HTR-8/SVneo (cell line): ENCODE results near the gene CMIP.

ENCODE experiments used
- DNase-seq: peaks from one replicate; pipeline ENCODE4 v3.0.0; 2011; ENCODE audit warnings: low spot score, mixed read lengths; ENCODE audit not compliant: insufficient read length
- FAIRE-seq: peaks from 2 replicates; lab custom pipeline; 2011; peaks lifted over from hg19 to GRCh38; lab: Jason Lieb, UNC

Gene CMIP

GRCh38 chr16:81610936-81611335, 166.3 kb downstream of the CMIP start:
- FAIRE-seq = no peak

DNA sequence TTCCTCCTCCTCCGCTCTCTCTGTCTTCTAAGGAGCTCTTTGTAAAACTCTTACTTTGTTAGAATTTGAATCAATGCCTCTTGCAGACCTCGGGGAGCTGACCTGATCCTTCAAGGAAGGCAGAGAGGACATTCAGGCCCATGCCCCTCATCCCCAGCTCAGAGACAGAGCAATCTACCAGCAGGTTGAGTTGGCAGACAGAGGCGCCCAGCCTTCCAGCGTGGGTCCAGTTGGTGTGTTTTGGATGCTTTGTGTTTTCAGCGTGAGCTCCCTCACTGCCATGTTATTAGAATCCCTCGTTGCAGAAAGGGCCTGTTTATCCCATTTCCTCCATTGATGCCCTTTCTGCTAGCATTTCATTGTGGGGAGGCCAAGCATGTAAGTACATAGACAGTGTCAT, 167.1 kb downstream of the CMIP start:
- FAIRE-seq (no peak), DNase-seq (no peak)

More at GRCh38 chr16:81610936-81611335, 166.3 kb downstream of the CMIP start:
- no peak for DNase-seq

DNA sequence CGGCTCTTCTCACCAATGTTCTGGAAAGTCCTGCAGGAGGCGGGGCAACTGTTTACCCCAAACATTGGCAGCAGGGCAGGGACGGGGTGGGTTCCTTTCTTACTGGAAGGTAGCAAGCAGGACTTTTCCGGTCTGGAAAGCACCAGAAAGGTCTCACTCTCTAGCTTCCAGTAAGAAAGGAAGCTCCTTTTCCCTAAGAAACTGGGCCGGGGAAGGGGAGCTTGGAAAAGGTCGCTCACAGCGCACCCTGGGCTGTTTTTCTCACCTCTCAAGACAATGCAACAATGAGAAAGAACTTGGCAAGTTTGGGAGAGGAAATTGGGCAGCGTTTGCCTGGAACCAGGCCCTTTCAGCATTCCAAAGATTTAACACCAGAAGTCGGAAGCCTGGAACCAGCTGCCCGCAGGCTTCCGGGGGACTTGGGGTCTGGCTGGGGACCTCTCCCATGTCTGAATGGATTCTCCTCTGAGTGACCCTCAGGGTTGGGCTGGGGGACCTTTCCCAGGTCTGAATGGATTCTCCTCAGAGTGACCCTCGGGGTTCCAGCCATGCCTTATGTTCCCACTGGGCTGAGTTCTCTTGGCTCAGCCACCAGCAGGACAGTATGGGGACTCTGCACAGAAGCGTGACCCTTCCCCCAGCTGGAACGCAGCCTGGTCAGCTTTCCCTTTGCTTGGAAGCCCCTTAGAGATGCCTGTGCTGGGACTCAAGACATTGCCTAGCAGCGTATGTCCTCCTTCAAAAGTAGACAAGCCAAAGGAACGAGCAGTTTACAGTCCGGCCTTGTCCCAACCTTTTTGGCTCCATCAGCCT, 167.9 kb downstream of the CMIP start:
- DNase-seq (no peak), FAIRE-seq (no peak)

- no peak for FAIRE-seq
- no peak for DNase-seq
Observed at GRCh38 chr16:81614171-81614570, 169.6 kb downstream of the CMIP start.

DNA sequence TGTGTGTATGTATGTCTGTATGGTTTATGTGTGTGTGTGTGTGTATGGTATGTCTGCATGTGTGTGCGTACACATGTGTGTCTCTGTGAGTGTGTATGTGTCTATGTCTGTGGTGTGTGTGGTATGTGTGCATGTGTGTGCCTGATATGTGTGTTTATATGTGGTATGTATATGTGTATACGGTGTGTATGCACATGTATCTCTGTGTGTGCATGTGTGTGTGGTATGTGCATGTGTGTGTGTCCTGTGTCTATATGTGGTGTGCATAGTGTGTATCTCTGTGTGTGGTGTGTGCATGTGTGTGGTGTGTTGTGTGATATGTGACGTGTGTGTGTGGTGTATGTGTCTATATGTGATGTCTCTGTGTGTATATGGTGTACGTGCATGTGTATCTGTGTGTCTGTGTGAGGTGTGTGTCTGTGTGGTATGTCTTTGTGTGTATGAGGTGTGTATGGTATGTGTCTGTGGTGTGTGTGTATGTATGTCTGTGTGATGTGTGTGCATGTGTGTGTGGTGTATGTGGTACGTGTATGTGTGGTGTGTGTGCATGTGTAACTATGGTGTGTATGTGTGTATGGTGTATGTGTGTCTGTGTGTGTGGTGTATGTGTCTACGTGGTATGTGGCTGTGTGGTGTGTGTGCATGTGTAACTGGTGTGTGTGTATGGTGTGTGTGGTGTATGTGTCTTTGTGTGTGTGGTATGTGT, 170.2 kb downstream of the CMIP start:
- peak; percentile 100 for FAIRE-seq
- DNase-seq = no peak

GRCh38 chr16:81615411-81615810, 170.8 kb downstream of the CMIP start:
- DNase-seq = no peak
- FAIRE-seq = no peak

DNA sequence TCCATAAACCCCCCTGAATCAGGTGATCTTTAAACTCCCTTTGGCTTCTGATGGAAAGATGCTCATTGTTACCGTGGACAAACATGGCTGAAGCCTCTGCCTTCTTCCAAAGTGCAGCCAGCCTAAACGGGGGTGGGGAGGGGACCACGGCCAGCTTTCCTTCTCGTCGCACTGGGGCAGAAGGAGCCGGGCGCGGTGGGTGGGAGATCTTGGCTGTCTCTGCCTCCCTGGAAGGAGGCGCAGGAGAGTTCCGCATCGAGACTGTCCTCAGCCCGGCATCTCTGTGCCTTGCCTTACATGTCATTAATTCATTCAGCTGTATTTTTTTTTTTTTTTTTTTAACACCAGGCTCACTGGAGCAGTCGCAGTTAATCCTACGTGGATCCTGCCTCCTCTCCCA, 171.2 kb downstream of the CMIP start:
- no peak for FAIRE-seq
- no peak for DNase-seq

DNA sequence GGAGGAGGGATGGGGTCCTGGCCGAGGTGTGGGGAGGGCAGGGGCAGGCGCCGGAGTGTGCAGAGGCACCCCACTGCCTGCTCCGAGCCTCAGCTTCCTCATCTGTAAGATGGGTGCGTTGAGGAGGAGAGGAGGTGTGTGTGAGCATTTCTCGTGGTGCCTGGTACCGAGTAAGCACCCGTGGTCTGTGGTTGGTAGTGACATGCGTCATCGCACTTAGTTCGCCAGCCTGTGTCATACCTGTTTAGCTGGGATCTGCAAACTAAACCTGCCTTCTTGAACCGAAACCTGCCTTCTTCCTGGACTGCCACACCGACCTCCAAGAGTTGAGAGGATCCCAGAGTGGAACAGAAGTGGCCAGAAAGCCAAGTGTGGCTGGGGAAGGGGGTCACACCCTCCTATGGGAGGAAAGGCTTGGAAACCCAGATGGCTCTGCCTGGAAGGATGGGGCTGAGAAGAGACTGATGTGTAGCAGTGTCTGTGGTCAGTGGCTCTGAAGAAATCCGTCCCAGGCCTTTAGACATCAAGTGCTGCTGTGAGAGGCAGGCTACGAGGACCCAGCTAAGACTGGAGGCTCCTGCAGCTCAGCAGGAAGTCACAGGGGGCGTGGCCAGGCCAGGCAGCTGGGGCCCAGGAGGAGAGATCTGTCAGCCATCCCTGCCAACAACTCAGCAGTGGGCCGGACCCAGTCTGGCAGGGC, 171.9 kb downstream of the CMIP start:
- FAIRE-seq (no peak), DNase-seq (no peak)

- DNase-seq (no peak), FAIRE-seq (no peak)
Observed at GRCh38 chr16:81617021-81617346, 172.4 kb downstream of the CMIP start.

GRCh38 chr16:81618187-81618586, 173.6 kb downstream of the CMIP start:
- no peak for FAIRE-seq
- DNase-seq = no peak

GRCh38 chr16:81618661-81619060, 174.1 kb downstream of the CMIP start:
- FAIRE-seq = no peak
- DNase-seq = no peak

- DNase-seq (no peak), FAIRE-seq (no peak)
Observed at GRCh38 chr16:81620029-81620428, 175.4 kb downstream of the CMIP start.

GRCh38 chr16:81620796-81621195, 176.2 kb downstream of the CMIP start:
- DNase-seq (no peak), FAIRE-seq (no peak)

GRCh38 chr16:81621496-81621895, 176.9 kb downstream of the CMIP start:
- FAIRE-seq = no peak

GRCh38 chr16:81623365-81624102, 178.9 kb downstream of the CMIP start:
- FAIRE-seq (no peak), DNase-seq (peak; percentile 49)

More at GRCh38 chr16:81621496-81621895, 176.9 kb downstream of the CMIP start:
- DNase-seq = no peak

DNA sequence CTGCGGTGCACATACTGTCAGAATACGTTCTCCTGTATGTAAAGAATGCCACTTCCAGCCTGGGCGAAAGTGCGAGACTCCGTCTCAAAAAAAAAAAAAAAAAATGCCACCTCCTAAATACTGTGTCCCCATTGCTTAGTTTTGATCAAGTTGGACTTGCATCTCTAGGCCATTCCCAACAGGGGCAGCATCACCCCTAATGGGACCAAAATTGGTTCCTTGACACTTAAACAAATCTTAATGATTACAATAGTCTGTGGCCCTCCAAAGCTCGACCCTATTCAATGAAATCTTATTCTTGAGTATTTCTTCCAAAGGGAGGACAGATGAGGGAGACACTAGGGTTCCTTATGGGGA, 179.8 kb downstream of the CMIP start:
- FAIRE-seq (no peak), DNase-seq (no peak)

GRCh38 chr16:81624760-81625543, 180.3 kb downstream of the CMIP start:
- DNase-seq (no peak), FAIRE-seq (no peak)

GRCh38 chr16:81625544-81626153, 181.0 kb downstream of the CMIP start:
- DNase-seq (no peak), FAIRE-seq (no peak)

DNA sequence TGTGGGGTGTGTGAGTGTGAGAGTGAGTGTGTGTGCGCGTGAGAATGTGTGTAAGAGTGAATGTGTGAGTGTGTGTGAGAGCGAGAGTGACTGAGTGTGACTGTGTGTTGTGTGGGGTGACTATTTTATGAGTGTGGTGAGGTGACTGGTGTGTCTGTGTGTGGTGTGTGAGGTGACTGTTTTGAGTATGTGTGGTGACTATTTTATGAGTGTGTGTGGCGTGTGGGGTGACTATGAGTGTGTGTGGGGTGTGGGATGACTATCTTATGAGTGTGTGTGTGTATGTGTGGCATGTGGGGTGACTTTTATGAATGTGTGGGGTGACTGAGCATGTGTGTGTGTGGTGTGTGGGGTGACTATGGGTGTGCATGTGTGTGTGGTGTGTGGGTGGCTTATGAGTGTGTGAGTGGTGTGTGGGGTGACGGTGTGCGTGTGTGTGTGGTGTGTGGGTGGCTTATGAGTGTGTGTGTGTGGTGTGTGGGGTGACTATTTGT, 181.6 kb downstream of the CMIP start:
- DNase-seq (no peak), FAIRE-seq (no peak)
